GM19099 (cell line): ENCODE data around the gene MYH11.

ENCODE experiments used
- POLR2A ChIP-seq: IDR thresholded peaks from 3 replicates; pipeline ENCODE4 v1.6.1; 2011; ENCODE audit warnings: low read depth; ENCODE audit not compliant: insufficient read length; ENCODE audit errors: extremely low read depth

MYH11 gene

DNA sequence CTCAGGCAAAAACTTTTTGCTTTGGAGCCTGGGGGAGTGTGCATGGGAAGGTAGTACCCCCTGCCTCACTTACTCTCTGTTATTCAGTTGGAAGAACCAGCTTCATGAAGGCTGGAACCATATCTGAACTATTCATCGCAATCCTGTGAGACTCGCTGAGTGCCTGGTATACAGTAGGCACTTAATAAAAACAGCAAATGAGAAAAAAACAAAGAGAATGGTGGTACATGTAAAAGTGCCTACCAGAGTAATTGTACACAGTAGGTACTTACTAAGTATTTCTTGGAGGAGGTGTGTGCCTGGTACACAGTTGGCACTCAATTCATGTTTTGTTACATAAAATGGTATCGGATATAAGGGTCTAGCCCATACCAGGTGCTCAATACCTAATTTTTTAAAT is 75.2 kb downstream of the MYH11 start:
- no peak for TF ChIP-seq POLR2A

DNA sequence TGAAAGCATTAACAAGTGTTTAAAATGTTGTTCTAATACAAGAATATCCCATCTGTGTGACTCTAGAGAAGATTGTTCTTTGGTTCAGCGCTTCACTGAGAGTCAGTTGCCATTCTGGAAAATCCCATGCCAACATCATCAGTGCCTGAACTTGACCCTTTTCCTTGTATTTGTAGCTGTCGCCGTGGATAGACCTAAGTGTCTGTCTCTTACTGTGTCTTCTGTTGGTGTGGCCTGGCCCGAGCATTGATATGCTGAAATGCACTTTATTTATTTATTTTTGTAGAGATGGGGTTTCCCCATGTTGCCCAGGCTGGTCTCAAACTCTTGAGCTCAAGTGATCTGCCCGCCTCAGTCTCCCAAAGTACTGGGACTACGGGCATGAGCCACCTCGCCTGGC is 76.0 kb downstream of the MYH11 start:
- no peak for TF ChIP-seq POLR2A

DNA sequence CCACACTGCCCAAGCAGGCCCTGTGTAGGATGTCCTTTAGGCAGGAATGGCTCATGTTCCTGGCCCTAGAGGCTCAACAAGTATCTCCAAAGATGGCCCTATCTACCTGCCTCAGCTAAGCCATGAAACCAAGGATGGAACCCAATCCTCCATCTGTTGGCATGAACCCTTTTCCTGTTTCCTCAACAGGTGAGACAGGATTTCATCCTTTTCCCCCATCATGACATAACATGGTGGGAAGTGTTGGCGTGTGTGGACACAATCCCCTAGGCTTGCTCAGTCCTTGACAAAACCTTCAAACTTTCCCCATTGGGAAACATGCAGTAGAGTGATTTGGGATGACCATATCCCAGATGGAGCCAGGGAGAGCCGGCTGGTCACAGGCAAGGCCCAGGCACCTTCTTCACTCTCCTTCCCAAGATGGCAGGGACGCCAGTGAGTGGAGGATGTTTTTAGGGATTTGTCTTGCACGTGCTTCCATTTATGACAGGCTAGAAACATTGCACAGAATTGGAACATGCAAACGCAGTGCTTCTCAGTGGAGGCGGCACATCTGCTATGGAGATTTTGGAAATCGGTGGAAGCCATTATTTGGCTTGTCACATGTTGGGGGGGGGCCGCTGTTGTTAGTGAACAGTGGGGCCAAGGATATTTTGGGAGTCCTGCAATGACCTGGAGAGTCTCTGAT is 77.0 kb downstream of the MYH11 start:
- no peak for TF ChIP-seq POLR2A

DNA sequence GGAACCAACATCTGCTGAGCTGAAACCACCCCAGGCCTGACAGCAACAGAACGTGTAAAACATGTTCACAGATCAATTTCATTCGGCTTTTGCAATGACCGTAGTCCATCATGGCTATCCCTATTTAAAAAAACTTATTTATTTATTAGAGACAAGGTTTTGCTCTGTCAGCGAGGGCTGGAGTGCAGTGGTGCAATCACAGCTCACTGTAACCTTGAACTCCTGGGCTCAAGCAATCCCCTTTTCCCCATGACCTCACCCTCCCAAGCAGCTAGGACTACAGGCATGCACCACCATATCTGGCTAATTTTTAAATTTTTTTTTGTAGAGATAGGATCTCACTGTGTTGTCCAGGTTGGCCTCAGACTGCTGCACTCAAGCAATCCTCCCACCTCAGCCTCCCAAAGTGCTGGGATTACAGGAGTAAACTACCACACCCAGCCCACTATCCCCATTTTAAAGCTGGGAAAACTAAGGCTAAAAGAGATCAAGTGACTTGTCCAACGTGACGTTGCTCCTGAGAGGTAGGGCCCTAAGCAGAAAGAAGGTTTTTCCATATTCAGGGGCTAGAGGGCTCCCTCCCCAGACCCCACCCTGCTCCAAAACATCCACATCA is 77.7 kb downstream of the MYH11 start:
- TF ChIP-seq POLR2A = no peak

DNA sequence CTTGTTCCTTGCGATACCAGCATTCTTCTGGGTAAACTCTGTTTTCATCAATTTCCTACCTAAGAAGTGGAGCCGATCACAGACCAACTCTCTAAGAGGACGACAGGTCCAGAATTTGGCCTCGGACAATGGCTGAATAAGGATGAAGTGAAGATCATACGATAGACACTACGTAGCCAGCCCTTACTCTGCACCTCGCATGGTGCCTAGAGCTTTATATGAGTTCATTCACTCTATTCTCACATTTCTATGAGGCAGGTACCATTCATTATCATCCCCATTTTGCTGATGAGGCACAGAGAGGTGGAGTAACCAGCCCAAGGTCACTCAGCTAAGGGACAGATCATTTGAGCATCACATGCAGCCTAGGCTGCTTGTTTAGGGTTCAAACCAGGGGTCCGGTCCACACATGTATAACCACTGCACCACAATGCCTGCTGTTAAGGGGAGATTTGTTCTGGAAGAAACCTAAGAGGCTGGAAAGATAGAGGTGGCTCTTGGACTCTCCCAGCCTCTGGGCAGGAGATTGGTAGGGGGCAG is 78.6 kb downstream of the MYH11 start:
- no peak for TF ChIP-seq POLR2A

DNA sequence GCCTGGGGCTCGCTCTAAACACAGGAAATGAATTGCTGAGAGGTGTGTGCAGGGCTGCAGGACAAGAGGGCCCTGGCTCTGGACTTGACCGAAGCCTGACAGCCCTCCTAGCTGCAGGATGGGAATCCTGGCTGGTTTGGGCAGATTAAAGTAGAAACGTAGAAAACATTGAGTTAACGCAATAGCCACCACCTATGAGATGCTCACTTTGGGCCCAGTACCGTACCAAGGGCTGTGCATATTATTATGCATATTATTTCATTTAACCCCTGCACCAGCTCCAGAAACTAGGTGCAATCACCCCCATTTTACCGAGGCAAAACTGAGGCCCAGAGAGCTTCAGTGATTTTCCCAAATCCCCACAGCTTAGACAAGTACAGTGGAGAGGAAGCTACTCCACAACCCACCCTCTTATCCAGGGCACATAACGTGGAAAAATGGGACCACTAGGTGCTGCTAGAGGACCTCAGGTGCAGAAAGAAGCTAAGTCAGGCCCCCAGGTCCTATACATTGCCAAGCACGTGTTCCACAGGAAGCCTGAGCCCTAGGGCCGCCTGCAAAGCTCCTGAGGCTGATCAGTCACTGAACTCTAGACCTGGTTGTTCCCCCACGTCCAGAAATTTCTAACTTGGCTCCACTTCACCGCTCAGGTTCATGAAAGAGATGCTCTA is 79.2 kb downstream of the MYH11 start:
- no peak for TF ChIP-seq POLR2A

DNA sequence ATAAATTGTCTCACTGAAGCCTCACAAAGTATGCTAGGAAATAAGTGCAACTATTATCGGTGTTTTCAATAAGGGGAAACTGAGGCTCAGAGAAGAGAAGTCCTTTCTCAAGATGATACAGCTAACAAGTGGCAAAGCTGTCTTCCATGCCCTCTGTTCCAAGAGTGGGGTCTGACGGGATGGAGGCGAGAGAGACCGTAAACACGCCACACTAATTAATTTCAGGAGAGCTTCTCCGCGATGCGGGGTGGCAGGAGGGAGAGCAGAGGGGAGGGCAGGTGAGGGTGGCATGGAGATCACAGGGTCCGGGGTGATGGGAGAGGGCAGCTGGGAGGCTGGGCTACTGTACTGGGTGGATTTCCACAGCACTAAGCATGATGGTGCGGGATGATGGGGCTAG is 80.3 kb downstream of the MYH11 start:
- no peak for TF ChIP-seq POLR2A

DNA sequence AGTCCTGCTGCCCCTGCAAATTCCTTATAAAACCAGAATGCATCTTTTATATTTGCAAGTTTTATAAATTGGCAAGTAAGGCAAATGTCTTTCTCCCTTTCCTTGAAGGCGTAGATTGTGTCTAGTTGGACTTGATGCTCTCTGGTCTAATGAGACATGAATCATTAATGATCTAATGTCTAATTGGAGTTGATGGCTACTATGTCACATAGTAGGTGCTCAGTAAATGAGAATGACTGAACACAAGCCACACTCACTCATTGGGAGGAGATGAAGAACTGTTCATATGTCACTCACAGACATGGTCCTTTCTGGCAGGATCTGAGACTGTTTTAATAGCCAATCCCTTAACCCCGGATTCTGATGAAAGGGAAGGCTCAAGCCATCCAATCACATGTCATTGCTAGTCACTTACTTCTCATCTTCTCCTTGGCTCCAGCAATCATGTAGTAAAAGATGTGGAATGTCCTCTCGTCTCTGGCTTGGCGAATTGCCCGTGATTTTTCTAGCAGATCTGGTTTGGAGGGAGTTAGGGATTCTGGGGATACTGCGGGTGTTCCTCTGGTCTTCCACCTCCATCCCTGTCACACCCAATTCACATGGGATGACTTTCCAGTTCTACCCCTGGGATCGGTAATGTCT is 81.0 kb downstream of the MYH11 start:
- no peak for TF ChIP-seq POLR2A

DNA sequence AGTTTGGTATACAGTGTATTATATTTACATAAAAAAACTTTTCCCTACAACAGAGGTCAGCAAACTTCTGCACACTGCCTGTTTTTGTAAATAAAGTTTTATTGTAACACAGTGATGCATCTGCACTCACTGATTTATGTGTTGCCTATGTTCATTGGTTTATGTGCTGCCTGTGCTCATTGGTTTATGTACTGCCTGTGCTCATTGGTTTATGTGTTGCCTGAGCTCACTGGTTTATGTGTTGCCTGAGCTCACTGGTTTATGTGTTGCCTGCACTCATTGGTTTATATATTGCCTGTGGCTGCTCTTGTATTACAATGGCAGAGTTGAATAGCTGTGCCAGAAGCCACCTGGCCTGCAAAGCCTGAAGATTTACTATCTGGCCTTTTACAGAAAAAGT is 81.6 kb downstream of the MYH11 start:
- TF ChIP-seq POLR2A = no peak

DNA sequence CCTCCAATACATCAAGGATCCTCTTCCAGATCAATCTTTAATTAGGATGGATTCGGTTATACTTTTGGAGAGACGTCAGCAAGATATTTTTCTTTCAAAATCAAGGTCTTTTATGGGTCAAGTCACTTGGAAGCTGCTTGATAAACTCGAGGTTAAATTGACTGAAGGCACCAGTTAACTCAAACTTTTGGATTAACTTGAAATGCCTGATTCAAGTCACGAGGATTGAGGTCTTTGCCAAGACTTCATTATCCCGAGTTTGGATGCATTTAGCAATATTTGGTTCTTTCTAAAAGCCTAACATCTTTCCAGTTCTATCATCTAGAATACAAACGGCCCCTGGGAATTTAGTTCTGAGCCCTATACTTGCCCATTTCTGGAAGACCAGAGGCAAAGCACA is 82.9 kb downstream of the MYH11 start:
- TF ChIP-seq POLR2A = no peak

DNA sequence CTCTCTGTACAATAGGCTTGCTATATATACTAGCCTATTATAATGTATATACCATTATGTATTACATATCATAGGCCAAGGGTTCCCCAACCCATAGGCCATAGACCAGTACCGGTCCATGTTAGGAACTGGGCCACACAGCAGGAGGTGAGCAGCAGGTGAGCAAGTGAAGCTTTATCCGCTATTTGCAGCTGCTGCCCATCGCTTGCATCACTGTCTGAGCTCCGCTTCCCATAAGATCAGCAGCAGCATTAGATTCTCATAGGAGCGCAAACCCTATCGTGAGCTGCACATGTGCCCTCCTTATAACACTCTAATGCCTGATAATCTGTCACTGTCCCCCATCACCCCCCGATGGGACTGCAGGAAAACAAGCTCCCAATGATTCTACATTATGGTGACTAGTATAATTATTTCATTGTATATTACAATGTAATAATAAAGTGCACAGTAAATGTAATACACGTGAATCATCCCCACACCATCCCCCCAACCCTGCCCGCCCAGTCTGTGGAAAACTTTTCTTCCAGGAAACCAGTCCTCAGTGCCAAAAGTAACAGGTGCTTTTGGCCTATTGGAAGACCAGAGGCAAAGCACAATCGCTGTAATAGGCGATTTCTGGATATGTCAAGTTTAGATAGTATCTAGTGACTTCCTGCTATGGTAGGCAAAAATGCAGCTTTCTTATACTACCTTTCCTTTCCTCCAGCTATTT is 84.1 kb downstream of the MYH11 start:
- TF ChIP-seq POLR2A = no peak

DNA sequence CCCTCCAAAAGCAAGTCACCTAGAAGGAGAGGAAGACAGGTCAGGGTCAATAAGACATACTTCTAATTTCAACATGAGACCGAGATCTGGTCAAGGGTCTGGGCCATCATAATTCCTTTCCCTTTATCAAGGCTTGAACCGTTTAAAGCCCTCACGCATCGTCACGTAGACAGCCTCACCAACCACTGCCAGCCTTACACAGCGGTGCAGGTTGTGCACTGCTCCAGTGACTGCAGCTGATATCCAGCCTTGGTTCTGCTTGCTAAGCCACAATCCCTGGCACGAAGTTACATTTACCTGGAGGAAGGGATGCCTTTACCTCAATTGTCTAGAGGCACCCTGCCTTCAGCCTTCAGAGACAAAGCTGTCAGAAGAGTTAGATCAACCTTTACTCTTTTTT is 85.1 kb downstream of the MYH11 start:
- no peak for TF ChIP-seq POLR2A

DNA sequence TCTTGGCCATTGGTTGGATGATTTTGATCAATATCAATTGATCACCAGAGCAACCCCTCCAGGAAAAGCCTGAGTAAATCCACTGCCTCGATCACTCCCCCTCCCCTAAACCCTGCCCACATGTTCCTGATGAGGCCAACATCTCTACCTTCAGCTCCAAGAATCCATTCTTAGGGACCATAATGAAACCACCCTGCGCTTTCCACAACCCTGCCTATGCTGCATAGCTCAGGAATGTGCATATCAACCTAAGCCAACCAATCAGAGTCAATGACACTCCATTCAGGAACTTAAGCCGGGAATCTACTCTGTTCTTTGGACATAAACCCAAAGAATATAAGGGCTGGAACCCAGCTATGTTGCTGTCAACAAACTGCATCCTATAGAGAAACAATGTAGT is 86.3 kb downstream of the MYH11 start:
- no peak for TF ChIP-seq POLR2A

DNA sequence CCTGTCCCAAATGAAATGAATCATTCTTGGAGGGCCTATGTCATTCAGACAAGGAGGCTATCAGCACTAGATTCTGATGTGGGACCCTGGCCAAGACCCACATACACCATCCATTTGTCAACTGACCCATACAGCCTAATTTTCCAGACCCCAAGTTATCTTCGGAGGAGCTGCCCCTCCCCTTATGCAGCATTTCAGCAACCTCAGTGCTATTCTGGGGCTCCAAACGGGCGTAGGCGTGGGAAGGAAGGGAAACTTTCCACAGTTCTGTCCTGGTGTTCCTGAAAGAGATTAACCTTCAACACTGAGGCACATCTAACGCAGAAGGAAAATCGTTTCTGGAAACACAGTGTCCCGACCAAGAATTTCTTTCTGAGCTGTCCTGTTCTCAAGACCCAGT is 86.7 kb downstream of the MYH11 start:
- no peak for TF ChIP-seq POLR2A

DNA sequence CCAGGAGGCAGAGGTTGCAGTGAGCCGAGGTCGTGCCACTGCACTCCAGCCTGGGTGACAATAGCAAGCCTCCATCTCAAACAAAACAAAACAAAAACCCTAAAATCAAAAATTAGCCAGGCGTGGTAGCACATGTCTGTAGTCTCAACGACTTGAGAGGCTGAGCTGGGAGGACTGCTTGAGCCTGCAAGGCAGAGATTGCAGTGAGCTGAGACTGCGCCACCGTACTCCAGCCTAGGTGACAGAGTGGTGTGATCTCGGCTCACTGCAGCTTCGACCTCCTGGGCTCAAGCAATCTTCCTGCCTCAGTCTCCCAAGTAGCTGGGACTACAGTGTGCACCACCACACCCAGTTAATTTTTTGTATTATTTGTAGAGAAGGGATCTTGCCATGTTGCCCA is 87.6 kb downstream of the MYH11 start:
- TF ChIP-seq POLR2A = no peak
